ENCODE measurements around the gene ABCC3.

The ABCC3 gene

DNA sequence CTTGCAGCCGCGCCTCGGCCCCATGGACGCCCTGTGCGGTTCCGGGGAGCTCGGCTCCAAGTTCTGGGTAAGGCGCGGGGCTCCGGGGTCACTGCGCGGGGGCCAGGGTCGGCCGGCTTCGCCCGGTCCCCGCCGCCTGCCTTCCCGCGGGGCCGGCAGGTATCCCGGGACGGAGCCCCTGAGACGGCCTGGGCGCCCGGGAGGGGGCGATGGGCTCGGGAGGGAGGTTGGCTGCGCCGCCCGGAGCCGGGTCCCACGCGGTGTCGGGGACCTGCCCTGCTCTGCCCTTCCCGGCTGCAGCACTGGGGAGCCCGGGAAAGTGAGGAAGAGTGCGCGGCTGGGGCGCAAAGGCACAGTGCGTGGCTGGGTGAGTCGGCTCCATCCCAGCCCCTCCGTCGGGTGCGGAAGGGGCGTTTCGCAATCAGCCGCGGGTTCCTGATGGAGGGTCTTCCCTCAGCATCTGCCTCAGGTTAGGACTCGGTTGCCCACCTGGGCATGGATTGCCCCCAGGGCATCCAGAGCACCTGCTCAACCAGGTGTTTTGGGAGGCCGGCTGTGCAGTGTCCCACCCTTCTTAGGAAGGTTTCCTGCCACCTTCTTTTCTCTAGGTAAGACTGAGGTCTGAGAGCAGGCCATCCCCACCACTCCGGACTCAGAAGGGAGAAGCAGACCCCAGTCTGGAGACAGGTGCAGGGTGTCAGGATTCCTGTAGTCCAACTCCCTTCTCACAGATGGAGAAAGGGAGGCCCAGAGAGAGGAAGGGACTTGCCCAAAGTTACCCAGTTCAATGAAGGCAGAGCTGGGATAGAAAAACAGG, 442 bp downstream of the ABCC3 start:
- Histone ChIP-seq H3K27ac (peak overlapping the region in 1 of 2 donors; percentile 14), H3K4me3 (peak overlapping the region; percentile 80)
- TF ChIP-seq, protein P1, sequence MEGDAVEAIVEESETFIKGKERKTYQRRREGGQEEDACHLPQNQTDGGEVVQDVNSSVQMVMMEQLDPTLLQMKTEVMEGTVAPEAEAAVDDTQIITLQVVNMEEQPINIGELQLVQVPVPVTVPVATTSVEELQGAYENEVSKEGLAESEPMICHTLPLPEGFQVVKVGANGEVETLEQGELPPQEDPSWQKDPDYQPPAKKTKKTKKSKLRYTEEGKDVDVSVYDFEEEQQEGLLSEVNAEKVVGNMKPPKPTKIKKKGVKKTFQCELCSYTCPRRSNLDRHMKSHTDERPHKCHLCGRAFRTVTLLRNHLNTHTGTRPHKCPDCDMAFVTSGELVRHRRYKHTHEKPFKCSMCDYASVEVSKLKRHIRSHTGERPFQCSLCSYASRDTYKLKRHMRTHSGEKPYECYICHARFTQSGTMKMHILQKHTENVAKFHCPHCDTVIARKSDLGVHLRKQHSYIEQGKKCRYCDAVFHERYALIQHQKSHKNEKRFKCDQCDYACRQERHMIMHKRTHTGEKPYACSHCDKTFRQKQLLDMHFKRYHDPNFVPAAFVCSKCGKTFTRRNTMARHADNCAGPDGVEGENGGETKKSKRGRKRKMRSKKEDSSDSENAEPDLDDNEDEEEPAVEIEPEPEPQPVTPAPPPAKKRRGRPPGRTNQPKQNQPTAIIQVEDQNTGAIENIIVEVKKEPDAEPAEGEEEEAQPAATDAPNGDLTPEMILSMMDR (IDR thresholded peaks at IDR 0.05) = no peak
- no peak for DNase-seq (ENCODE audit: low spot score)

DNA sequence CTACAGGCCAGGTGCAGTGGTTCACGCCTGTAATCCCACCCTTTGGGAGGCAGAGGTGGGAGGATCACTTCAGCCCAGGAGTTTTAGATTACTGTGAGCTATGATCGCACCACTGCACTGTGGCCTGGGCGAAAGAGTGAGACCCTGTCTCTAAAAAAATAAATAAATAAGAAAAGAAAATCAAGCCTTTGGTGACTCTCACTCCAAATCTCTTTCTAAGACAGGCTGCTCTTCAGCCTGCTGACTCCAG, 976 bp downstream of the ABCC3 start:
- Histone ChIP-seq H3K27ac (no peak overlapping the region), H3K4me3 (peak overlapping the region; percentile 80)
- no peak for DNase-seq (ENCODE audit: low spot score)
- TF ChIP-seq, protein P1 (IDR thresholded peaks at IDR 0.05) = no peak

DNA sequence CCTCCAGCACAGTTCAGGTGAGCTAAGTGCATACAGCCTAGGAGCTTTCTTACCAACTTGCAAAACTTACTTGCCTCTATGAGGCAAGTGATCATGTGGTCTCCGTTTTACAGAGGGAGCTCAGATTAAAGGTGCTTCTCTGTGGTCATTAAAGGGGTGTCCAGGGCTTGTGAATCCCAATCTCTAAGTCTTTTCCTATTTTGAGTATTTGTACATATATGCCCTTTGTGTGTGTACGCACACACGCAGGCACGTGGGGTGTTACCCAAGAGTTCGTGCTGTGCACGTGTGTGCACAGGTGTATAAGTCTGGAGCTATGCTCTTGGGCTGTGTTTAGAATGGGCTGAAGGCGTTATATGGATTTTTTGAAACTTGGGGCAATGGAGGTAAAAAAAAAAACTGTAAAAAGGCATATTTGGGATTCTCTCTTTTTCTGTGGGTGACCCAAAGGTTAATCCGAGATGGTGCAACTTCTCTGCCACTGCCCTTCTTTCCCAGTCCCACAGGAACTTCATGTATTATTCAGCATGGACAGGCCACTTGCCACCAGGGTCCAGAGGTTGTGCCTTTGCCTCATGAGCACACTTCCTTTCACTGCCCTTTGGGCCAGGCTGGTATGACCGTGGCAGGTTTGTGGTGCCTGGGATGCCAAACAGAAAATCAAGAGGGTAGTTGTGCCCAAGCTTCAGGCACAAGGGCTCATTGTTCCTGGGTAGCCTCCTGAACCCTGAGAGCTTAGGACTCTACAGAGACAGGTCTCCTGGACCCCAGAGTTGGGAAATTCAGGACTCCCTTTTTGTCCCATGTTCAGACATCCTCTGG, 1.5 kb downstream of the ABCC3 start:
- no peak for DNase-seq (ENCODE audit: low spot score)
- Histone ChIP-seq H3K27ac (no peak overlapping the region), H3K4me3 (no peak overlapping the region)
- TF ChIP-seq, protein P1 (IDR thresholded peaks at IDR 0.05) = no peak

DNA sequence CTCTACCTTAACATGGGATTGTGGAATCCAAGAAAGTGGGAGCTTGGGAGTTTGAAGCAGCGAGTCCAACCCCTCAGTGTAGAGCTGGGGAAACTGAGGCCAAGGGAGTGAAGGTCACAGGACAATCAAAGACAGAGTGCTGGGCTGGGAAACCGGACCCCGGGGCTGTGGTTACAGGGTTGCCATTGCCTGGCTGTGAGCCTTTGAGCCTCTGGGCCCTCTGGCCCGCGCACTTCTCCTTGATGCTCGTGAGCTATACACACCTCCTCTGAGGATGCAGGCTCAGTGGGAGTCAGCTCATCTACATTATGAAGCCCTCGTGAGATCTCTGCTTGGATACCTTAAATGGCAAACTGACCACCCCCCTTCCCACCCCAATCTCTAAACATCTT, 2.1 kb downstream of the ABCC3 start:
- no peak for DNase-seq (ENCODE audit: low spot score)

DNA sequence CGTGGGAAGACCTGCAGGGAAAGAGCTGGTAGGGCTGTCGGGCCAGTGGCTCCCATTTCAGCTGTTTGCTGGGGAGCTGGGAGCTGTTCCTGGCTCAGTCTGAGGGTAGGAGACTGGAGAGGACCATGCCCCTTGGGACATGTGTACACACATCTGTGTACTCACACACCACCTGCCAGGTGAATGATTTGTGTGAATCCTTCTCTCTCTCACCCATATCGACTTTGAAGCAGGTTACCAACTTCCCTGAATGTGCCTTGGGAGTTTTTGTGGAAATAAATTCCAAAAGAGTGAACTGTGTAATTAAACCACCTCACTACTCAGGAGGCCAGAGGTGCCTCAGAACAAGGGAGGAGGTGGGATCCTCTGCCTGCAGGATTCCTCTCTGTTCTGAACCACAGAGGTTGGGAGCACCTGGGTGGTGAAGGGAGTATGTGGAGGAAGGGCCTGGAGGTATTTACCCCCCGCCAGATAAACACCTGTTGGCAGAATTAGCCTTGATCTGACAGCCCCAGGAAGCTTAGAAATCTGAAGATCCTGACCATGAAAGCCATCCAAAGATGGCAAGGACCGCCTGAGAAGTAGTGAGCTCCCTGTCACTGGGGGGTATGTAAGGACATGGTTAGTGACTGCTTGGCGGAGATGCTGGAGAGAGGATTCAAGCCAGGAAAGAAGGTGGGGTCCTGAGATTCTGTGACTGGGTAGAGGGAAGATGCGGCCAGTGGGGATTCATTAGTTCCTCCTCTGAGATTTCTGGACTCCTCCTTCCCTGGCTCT, 3.3 kb downstream of the ABCC3 start:
- H3K4me3 ChIP-seq = no peak overlapping the region
- H3K27ac ChIP-seq = peak overlapping the region in 1 of 2 donors; percentile 76
- DNase-seq (ENCODE audit: low spot score) = no peak
- TF ChIP-seq, protein P1 (IDR thresholded peaks at IDR 0.05) = no peak

More for the DNA sequence above, 2.1 kb downstream of the ABCC3 start:
- H3K4me3 ChIP-seq = no peak overlapping the region
- no peak overlapping the region for H3K27ac ChIP-seq
- TF ChIP-seq, protein P1 (IDR thresholded peaks at IDR 0.05) = no peak

DNA sequence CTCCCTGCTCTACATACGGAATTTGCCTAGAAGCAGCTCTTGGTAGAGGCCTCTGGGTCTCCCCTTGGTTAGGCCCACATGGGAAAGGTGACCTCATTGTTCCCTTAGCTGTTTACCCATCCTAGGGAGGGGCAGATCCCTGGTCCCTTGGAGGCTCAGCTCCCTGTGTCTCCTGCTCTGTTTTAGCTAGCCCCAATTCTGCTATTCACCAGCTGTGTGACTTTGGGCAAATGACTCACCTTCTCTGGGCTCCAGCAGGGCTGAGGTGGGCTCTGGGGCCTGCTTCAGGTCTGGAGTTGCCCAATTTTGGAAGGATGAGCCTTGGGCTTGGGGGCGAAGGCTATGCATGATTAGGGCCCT, 3.9 kb downstream of the ABCC3 start:
- H3K27ac ChIP-seq = peak overlapping the region in 1 of 2 donors; percentile 76
- no peak for DNase-seq (ENCODE audit: low spot score)
- H3K4me3 ChIP-seq = no peak overlapping the region
- TF ChIP-seq, protein P1 (IDR thresholded peaks at IDR 0.05) = no peak
